A204.1 (cell line): ENCODE measurements around the gene EIF4A3.

Experiments
- FAIRE-seq: peaks from 2 replicates; lab custom pipeline; 2012; peaks lifted over from hg19 to GRCh38; lab: Jason Lieb, UNC

The EIF4A3 gene

DNA sequence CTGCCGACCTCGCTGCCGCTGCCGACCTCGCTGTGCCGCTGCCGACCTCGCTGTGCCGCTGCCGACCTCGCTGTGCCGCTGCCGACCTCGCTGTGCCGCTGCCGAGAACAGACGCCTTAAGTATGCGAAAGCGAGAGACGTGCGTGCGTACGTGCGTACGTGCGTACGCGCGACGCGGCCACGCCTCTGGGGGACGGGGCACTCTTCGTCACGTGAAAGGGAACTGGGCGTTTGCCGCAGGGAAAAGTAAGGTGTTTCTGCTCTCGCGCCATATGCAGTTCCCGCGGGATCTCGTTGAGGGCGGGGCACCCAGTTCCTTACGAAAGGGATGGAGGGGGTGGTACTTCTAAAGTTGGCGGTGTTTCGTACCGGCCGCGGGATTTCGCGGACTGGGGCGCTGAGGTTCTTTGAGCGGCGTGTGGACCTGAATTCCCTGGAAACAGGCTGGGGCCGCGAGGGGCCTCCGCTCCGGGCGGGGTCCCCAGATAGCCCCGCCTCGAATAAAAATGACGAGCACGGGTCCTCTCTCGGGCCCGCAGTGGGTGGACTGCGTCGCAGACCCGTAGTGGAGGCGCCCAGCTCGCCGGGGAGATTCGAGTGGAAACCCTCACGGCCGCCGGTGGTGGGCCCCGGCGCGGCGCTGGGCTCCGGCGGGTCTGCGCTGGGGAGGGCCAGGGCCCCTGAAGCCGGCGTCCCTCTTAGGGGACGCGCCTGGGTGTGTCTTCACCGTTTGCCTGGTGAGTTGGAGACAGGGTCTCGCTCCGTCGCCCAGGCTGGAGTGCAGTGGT is at the start of gene EIF4A3:
Gene EIF4A3 (minus strand): TSS at position 94 of the 788 bp plus-strand sequence. CDS start 167 bp downstream, outside the sequence.
- FAIRE-seq, result peak; percentile 99

GRCh38 chr17:80196652-80197051 is 49.7 kb upstream of the EIF4A3 start:
- no peak for FAIRE-seq

DNA sequence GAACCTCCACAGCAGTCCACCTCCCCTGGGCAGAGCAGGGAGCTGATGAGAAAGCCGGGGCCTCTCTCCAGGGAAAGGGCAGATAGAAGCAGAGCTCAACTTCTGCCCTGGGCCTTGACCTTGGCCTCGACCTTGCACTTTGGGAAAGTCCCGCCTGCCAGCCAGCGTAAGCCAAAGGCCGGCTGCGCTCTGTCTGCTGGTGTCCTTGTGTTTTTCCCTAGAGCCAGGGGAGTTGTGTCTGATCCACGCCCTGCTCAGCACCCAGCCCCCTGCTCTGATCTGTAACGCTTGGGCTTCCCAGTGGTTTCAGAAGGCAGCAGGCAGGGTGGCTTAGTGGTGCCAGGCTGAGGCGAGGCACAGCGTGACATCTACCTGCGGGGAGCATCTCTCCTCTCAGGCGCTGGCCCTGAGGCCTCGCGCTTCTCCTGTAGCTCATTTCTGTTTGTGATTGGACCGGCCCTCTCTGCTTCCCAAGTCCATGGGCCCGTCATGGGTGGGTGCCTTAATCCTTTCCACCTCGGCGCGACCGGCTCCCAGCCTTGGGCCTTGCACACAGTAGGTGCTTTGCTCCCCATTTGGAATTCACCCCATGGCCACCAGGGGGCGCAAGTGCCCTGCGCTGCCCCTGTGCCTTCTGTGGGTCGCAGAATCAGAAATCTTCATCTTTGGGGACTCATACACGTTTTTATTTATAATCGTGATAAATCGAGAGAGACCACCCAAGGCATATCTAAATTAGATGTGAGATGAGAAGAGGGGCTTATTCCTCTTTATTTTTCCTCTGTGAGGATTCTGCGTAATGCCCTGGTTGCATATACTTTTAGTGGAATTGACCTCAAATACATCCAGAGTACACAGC is 49.0 kb upstream of the EIF4A3 start:
- no peak for FAIRE-seq

GRCh38 chr17:80195141-80195540 is 48.2 kb upstream of the EIF4A3 start:
- FAIRE-seq, result no peak

- FAIRE-seq, result no peak
Observed at GRCh38 chr17:80191865-80192661, 45.1 kb upstream of the EIF4A3 start.

GRCh38 chr17:80191192-80191591 is 44.3 kb upstream of the EIF4A3 start:
- no peak for FAIRE-seq

DNA sequence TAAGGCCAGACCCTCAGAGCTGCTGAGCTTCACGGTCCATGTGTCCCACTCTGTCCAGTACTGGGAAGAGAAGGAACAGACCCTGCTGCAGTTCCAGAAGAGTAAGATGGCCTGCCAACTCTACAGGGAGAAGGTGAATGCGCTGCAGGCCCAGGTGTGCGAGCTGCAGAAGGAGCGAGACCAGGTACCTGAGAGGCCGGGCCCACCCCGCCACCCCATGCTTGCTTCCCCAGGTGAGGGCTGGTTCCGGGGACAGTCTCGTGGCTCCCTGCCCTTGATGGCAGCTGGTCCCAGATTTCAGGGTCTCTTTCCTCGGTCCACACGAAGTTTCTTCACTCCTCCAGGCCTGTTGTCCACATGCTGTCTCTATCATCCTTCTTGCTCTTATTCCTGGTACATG is 43.8 kb upstream of the EIF4A3 start:
- no peak for FAIRE-seq

DNA sequence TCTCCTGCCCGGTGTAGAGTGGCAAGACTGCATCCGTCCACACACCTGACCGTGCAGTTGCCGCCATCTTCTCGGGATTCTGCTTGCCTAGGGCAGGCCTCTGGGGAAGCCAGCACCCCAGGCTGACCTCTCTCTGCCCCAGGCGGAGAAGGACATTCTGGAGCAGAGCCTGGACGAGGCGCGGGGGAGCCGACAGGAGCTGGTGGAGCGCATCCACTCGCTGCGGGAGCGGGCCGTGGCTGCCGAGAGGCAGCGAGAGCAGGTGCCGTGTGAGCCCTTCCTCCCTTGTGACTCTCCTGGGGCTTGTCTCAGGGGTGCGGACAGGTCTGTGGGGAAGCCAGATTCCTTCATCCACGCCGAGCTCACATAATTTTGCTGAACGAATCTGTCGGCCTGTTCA is 42.7 kb upstream of the EIF4A3 start:
- no peak for FAIRE-seq

DNA sequence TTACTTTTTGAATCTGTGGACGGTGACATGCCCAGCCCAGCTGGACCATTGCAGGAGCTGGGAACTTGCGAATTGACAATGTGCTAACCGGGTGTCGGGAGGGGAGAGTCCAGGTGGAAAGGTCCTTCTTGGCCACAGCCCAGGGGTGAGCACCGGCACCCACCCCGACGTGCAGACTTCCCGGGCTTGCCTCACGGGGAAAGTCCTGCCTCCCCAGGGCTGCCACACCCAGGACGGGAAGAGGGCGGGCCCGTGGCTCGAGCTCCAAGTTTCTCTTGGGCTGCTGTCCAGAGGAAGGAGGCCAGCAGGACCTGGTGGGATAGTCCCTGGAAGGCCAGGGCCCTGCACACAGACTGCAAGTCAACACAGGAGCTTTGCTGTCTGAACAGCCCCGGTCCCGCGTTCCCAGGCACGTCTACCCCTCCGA is 40.6 kb upstream of the EIF4A3 start:
- FAIRE-seq, result no peak

DNA sequence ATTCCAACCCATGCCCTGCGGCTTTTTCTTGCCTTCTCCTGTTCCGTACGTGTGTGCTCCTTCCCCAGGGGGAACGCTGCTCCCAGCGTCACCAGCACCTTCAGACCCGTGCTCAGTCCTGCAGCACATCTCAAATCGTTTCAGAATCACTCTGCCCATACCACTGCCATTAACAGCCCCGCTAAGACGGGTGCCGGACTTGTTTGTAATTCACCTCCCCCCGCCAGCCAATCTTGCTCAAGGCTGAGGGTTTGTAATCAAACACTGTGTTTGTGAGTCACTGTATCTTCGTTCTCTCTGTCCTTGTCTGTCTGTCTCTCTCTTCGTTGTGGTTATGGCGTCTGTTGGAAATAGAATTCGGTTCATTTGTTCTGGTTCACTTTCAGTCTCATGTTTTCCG is 40.2 kb upstream of the EIF4A3 start:
- no peak for FAIRE-seq

DNA sequence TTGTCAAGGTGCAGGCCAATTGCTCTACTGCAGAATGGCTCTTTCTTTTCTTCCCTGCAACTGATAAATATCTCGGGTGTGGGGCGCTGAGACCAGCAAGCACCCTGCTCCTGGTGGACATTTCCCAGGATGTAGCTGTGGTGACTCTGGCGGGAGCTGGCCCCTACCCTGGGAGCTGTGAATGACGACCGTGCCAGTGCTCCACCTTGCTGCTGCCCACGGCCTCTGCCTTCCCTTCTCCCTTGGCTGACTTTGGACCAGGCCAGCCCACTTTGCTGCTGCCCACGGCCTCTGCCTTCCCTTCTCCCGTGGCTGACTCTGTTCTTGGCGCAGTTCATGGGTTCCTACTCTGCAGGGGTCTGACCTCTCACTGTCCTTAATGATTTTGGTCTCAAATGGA is 39.0 kb upstream of the EIF4A3 start:
- no peak for FAIRE-seq

GRCh38 chr17:80184423-80184714 is 37.4 kb upstream of the EIF4A3 start:
- no peak for FAIRE-seq

GRCh38 chr17:80183581-80184422 is 36.9 kb upstream of the EIF4A3 start:
- FAIRE-seq, result no peak

GRCh38 chr17:80182845-80183223 is 35.9 kb upstream of the EIF4A3 start:
- no peak for FAIRE-seq

DNA sequence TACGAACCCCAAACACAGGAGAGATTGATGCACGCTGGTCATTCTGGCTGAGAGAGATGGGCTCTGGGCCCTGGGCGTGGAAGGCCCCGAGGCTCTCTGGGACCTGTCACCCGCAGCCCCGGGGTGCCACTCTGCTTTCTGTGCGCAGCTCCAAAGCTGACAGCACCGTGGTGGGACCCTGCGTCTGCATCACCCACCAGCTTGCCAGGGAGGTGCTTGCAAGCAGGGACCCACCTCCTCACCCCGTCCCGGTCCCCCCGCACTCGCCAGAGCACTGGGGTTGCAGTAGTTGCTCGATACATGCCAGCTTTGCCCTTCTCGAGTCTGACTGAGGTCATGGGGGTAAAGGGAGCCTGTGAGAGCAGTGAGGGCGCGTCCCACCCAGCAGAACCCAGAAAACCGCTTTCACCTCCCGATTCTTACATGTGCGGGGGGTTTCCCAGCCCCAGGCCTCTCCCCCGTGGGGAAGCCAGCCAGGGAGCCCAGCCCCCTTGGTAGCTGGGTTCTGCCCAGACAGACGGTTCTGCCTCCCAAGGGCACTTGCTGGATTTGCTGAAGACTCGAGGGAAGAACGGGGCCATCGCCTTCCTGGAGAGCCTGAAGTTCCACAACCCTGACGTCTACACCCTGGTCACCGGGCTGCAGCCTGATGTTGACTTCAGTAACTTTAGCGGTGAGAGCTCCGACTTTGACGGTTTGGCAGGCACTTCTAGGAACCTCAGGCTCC is 35.4 kb upstream of the EIF4A3 start:
- no peak for FAIRE-seq

DNA sequence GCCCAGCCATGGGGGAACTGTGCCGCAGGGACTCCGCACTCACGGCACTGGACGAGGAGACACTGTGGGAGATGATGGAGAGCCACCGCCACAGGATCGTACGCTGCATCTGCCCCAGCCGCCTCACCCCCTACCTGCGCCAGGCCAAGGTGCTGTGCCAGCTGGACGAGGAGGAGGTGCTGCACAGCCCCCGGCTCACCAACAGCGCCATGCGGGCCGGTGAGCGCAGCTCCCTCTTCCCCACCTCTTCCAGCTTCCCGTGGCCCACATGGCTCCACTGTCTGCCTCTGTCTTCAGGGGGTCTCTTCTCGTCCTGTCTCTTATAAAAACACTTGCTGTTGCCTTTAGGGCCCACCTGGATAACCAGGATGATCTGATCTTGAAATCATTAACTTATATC is 34.5 kb upstream of the EIF4A3 start:
- FAIRE-seq, result no peak

GRCh38 chr17:80180192-80180591 is 33.3 kb upstream of the EIF4A3 start:
- FAIRE-seq, result no peak

DNA sequence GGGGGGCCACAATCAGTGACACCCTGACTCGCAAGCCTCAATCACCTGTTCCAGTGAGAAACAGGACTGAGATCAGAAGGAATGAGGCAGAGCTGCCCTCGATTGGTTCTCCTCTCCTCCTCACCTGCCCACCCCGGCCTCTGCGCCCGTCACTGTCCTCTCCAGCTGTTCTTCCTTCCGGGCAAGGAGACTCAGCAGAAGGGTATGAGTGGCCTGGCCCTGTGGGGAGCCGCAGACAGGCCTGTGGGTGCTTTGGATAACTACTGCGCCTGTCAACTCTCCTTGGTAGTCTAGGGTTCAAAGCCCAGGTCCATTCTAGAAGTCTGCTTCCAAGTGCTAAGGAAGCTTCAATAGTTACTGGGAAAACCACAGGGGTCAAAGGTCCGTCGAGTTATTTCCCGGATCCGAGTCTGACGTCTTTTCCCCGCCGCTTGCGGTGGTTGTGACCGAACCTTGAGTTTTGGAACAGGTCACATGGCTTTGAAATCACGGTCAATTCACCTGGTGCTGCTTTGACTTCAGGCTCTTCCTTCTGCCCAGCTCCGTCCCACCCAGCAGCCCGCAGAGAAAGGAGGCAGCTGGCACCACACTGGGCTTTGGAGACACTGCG is 31.2 kb upstream of the EIF4A3 start:
- no peak for FAIRE-seq

DNA sequence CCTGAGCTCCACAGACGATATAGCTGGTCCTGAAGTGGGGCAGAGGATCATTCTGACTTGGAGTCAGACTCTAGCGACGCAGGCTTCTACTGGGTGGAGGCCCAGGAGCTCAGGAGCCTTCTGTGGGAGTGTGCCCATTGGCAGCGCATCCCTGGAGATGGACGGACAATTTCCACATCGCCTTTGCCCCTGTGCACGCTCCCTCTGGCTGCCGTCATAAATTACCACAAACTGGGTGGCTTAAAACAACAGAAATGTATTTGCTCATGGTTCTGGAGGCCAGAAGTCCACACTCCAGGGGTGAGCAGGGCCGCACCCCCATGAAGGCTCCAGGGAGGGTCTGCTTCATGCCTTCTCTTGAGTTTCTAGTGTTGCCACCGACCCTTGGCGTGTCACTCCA is 29.8 kb upstream of the EIF4A3 start:
- FAIRE-seq, result no peak

- no peak for FAIRE-seq
Observed at GRCh38 chr17:80173916-80174315, 27.0 kb upstream of the EIF4A3 start.

GRCh38 chr17:80173126-80173525 is 26.2 kb upstream of the EIF4A3 start:
- FAIRE-seq, result no peak
